ENCODE results near the gene AFMID.

Gene AFMID

GRCh38 chr17:78163881-78164747 lies 23.0 kb upstream of the AFMID start:
- TF ChIP-seq SIN3A (IDR thresholded peaks at IDR 0.05; ENCODE audit: borderline replicate concordance, insufficient read depth, low read length): no peak
- no peak for TF ChIP-seq FOXP2 (optimal IDR thresholded peaks at IDR 0.05; ENCODE audit: borderline replicate concordance, extremely low read depth, extremely low read length, insufficient read depth)
- no peak for TF ChIP-seq REST (IDR thresholded peaks at IDR 0.05; ENCODE audit: insufficient read depth in 1 of 2, low read depth in 2 of 2, low read length in 2 of 2)
- TF ChIP-seq TAF1 (IDR thresholded peaks at IDR 0.05; ENCODE audit: borderline replicate concordance, insufficient read depth, low read length): no peak
- TF ChIP-seq POLR2AphosphoS5 (IDR thresholded peaks at IDR 0.05; ENCODE audit: low read depth, low read length): no peak

GRCh38 chr17:78164748-78165607 lies 22.2 kb upstream of the AFMID start:
- TF ChIP-seq SIN3A (IDR thresholded peaks at IDR 0.05; ENCODE audit: borderline replicate concordance, insufficient read depth, low read length) (no peak), FOXP2 (optimal IDR thresholded peaks at IDR 0.05; ENCODE audit: borderline replicate concordance, extremely low read depth, extremely low read length, insufficient read depth) (no peak), REST (IDR thresholded peaks at IDR 0.05; ENCODE audit: insufficient read depth in 1 of 2, low read depth in 2 of 2, low read length in 2 of 2) (no peak), POLR2AphosphoS5 (IDR thresholded peaks at IDR 0.05; ENCODE audit: low read depth, low read length) (no peak), TAF1 (IDR thresholded peaks at IDR 0.05; ENCODE audit: borderline replicate concordance, insufficient read depth, low read length) (no peak)

- no peak for TF ChIP-seq FOXP2 (optimal IDR thresholded peaks at IDR 0.05; ENCODE audit: borderline replicate concordance, extremely low read depth, extremely low read length, insufficient read depth)
- no peak for TF ChIP-seq POLR2AphosphoS5 (IDR thresholded peaks at IDR 0.05; ENCODE audit: low read depth, low read length)
- no peak for TF ChIP-seq TAF1 (IDR thresholded peaks at IDR 0.05; ENCODE audit: borderline replicate concordance, insufficient read depth, low read length)
- TF ChIP-seq REST (IDR thresholded peaks at IDR 0.05; ENCODE audit: insufficient read depth in 1 of 2, low read depth in 2 of 2, low read length in 2 of 2): no peak
- TF ChIP-seq SIN3A (IDR thresholded peaks at IDR 0.05; ENCODE audit: borderline replicate concordance, insufficient read depth, low read length): no peak
Measured at GRCh38 chr17:78166416-78166815, 20.7 kb upstream of the AFMID start.

GRCh38 chr17:78168242-78168902 lies 18.8 kb upstream of the AFMID start, which contains the start of gene SYNGR2:
Gene SYNGR2, plus strand, starts transcription at chr17:78168581. Its CDS starts 36 bp downstream, at chr17:78168617.
- 0 out of 4 replicates have a peak, but pooled peaks of 1 of the 2 experiments have one; percentile 37 for TF ChIP-seq REST (IDR thresholded peaks at IDR 0.05; ENCODE audit: insufficient read depth in 1 of 2, low read depth in 2 of 2, low read length in 2 of 2)
- peak; percentile 74; the same call in 1 of the 2 replicates for TF ChIP-seq TAF1 (IDR thresholded peaks at IDR 0.05; ENCODE audit: borderline replicate concordance, insufficient read depth, low read length)
- peak; percentile 72; the same call in 1 of the 2 replicates for TF ChIP-seq POLR2AphosphoS5 (IDR thresholded peaks at IDR 0.05; ENCODE audit: low read depth, low read length)
- TF ChIP-seq FOXP2 (optimal IDR thresholded peaks at IDR 0.05; ENCODE audit: borderline replicate concordance, extremely low read depth, extremely low read length, insufficient read depth): peak; percentile 81
- TF ChIP-seq SIN3A (IDR thresholded peaks at IDR 0.05; ENCODE audit: borderline replicate concordance, insufficient read depth, low read length): 0 out of 2 replicates have a peak, but pooled peaks have one; percentile 7
